SU-DHL-6 (cell line): ENCODE data around the gene CA7.

Experiments
- CTCF ChIP-seq: fragments of 200-600 bp; sonication (generic); IDR thresholded peaks from one replicate; pipeline ENCODE4 v1.5.1; 2017; ENCODE audit warnings: antibody characterized with exemption, mild to moderate bottlenecking, low read length, moderate library complexity; ENCODE audit not compliant: insufficient read depth, poor library complexity, severe bottlenecking
- EZH2phosphoT487 ChIP-seq: fragments of 200-600 bp; sonication (generic), shearing (Covaris generic); conservative IDR thresholded peaks from 2 replicates; pipeline ENCODE4 v1.6.1; 2018; ENCODE audit warnings: mild to moderate bottlenecking, antibody characterized with exemption, low read length, moderate library complexity, mixed read lengths

GRCh38 chr16:66901626-66902025, 57.4 kb downstream of the CA7 start:
- TF ChIP-seq CTCF (no peak), EZH2phosphoT487 (no peak)
